Ishikawa (cell line): Measurements from ENCODE around the gene COL23A1.

ENCODE experiments used
- CEBPB ChIP-seq: IDR thresholded peaks from 2 replicates; pipeline ENCODE4 v1.6.1; 2012
- CREB1 ChIP-seq: IDR thresholded peaks from 2 replicates; pipeline ENCODE4 v1.6.1; 2012; ENCODE audit warnings: low read depth
- EP300 ChIP-seq: IDR thresholded peaks from 2 replicates; pipeline ENCODE4 v1.6.1; 2012; ENCODE audit warnings: borderline replicate concordance
- FOXM1 ChIP-seq: IDR thresholded peaks from 2 replicates; pipeline ENCODE4 v1.6.1; 2012; ENCODE audit warnings: low read depth, borderline replicate concordance
- MAX ChIP-seq: IDR thresholded peaks from 2 replicates; pipeline ENCODE4 v1.6.1; 2012
- NFIC ChIP-seq: IDR thresholded peaks from 2 replicates; pipeline ENCODE4 v1.6.1; 2012
- RAD21 ChIP-seq: IDR thresholded peaks from 2 replicates; pipeline ENCODE4 v1.6.1; 2012; ENCODE audit warnings: low read depth
- REST ChIP-seq: IDR thresholded peaks from 2 replicates; pipeline ENCODE4 v1.6.1; 2012; ENCODE audit warnings: low read depth, mild to moderate bottlenecking
- TAF1 ChIP-seq: IDR thresholded peaks from 2 replicates; pipeline ENCODE4 v1.6.1; 2012; ENCODE audit warnings: low read depth, mild to moderate bottlenecking
- TEAD4 ChIP-seq: IDR thresholded peaks from 2 replicates; pipeline ENCODE4 v1.6.1; 2012
- USF1 ChIP-seq: IDR thresholded peaks from 2 replicates; pipeline ENCODE4 v1.6.1; 2012
- YY1 ChIP-seq: IDR thresholded peaks from 2 replicates; pipeline ENCODE4 v1.6.1; 2012; ENCODE audit warnings: low read depth
- ZBTB7A ChIP-seq: IDR thresholded peaks from 2 replicates; pipeline ENCODE4 v1.6.1; 2012; ENCODE audit warnings: low read depth

- no peak for TF ChIP-seq REST
- no peak for TF ChIP-seq EP300
- no peak for TF ChIP-seq CEBPB
- TF ChIP-seq TAF1: no peak
- no peak for TF ChIP-seq MAX
- TF ChIP-seq CREB1: no peak
- TF ChIP-seq YY1: no peak
- TF ChIP-seq RAD21: no peak
- no peak for TF ChIP-seq TEAD4
- no peak for TF ChIP-seq ZBTB7A
- TF ChIP-seq NFIC: no peak
- TF ChIP-seq FOXM1: no peak
- TF ChIP-seq USF1: no peak
Observed at GRCh38 chr5:178325679-178326373, 264.4 kb downstream of the COL23A1 start.
